GM19099 (cell line): ENCODE results near the gene TAAR1.

Experiments
- POLR2A ChIP-seq: IDR thresholded peaks from 3 replicates; pipeline ENCODE4 v1.6.1; 2011; ENCODE audit warnings: low read depth; ENCODE audit not compliant: insufficient read length; ENCODE audit errors: extremely low read depth

Gene TAAR1

DNA sequence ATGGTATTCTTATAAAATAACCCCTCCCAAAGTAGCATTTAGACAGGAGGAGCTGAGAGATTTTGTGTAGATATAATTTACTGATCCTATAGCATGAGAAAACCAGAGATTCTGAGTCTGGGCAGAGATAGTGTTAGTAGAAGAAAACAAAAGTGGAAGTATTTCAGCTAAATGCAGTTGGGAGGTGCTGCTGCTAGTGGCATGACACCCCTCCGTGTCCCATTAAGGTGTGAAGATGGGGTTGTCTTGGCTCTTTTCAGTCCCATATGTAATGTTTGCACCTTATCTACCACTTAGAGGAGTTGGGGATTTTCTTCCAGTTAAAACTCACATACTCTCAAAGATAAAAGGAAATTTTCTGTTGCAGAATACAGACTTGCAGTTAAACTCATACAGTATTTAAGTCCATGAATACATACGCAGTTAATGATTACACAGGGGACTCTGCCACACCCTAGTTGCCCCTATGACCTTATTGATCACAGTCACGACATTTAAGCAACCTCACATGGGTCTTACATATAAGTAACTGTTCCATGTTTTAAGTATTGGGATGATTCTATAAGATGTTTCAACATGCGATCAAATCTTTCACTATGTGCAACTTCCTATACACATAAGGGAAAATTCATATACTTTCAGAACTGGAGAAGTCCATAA is 46.4 kb downstream of the TAAR1 start:
- no peak for TF ChIP-seq POLR2A

DNA sequence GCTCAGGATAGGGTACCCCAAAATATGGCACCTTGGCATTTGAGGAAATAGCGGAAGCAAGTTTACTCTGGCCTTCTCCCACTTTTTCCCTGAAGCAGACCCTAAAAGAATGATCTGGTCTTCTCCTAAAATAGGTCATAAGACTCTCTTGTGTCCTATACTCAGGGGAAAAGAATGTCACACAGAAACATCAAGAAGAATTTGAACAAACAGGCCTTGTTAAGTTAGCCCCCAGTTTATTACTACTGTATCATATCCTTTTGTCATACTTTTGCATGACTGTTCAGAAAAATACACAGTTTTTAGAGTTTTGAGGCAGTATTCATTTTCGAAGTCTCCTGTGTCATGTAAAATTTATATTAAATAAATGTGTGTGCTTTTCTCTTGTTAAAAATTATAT is 47.4 kb downstream of the TAAR1 start:
- no peak for TF ChIP-seq POLR2A

DNA sequence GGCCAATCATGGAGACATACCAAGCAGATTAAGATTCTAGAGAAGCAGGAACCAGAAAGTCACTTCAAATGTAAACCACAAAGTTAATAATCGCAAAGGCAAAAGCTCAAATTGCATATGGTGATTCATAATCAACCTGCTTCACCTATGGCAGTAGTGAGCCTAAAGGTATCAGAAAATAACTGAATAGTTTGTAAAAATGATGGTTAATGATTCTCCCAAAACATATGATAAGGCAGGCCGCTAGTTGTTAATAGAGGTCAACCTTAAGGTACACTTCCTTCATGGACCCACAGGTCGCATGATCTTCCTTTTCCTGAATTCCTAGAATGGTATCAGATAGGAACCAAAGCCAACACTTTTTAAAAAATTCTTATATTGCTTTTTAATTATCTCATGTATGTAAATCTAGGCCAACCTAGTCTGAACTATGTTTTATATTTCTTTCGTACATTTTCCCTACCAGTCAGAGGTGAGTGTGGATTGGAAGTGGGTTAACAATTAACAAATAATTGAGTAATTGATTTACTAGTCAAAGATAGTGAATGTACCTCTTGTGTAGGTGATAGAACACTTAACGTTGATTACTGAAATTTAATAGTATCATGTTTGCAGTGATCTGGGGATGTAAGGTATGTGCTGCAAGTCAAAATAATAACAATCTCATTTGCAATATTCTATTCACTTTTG is 51.3 kb downstream of the TAAR1 start:
- no peak for TF ChIP-seq POLR2A

DNA sequence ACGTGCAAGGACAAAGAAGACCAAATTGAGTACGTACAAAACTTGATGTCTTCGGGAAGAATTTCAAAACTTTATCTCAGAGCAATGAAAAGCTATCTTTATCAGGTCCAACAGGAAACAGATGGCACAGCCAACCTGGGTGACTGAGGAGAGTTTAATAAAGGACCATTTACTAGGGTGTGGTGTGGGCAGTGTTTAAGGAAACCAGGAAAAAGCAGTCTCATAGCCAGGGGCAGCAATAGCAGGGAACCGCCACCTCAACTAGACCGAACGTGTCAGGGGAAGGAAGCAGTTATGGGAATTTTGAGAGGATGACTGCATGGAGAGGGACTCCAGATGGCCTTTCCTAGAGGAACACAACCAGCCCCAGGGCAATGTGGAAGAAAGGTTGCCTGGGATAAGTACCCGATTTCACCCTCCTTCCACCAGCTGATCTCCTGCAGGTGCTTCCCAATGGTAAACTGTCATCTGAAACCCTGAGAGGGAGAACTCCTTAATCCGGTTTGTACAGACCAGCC is 54.3 kb downstream of the TAAR1 start:
- TF ChIP-seq POLR2A: no peak

DNA sequence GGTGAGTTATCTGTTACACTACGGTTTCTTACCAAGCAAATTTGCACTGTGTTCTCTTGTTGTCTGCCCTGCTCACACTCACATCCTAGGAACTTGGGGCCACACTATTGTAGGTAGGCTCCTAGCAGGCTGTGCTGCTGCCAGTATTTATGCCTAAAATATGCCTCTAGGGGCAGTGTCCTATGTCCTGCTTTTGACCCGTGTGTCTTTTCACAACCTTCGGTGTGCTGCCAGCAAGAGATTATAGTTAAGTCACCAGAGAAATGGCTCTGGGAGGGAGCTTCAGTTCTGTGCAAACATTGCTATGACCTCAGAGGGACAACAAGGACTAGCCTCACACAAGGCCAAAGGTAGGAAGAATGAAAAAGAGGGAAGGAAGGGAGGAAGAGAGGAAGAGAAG is 60.5 kb downstream of the TAAR1 start:
- TF ChIP-seq POLR2A: no peak

DNA sequence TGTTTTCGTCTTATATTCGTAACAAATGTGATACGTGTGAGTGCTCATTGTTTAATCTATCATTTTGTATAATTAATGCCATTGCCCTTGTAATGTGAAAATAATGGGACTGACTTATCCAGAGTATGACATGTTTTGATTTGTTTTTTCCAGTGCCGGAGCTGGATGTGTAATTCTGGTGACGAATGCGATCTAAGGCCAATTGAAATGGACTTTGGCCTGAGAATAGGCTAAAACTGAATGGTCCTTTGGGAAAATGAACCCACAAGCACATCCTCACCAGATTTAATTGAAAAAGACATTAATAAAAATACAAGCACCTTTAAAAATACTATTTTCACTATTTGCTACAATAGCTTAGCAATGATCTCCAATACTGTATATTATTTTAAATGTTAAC is 62.8 kb downstream of the TAAR1 start:
- no peak for TF ChIP-seq POLR2A
